ENCODE results near the gene TNS1. TPM values are rescaled to one million over a fixed set of nuclear protein-coding genes. Genes with fewer than 3 reads are reported as not detected.

Gene TNS1
- total and polyA plus RNA-seq, 10 of the 15 experiments (the other 5 are each of a cell fraction or from before 2014, with no cell fraction given) = 0.05 to 0.44 TPM; not detected in 8

GRCh38 chr2:217821536-217822147 is 181.2 kb downstream of the TNS1 start:
- Histone ChIP-seq H3K9ac (ENCODE audit: control insufficient read depth, insufficient read depth, low read length) (no peak overlapping the region), H3K79me2 (ENCODE audit: control insufficient read depth, insufficient read depth, low read length) (no peaks in the 10 kb centered on the region), H3K36me3 (ENCODE audit: control insufficient read depth in 2 of 2, insufficient read depth in 2 of 2, low read length in 1 of 2) (no peaks in the 10 kb centered on the region), H2AFZ (ENCODE audit: control insufficient read depth, low read depth, low read length) (no peak overlapping the region), H3K27me3 (replicated peaks in 1 of 2; ENCODE audit: control insufficient read depth in 2 of 2, insufficient read depth in 2 of 2, low read length in 1 of 2) (no peaks in the 10 kb centered on the region; a peak in 2 of 4 replicates), H3K4me1 (ENCODE audit: control insufficient read depth, insufficient read depth, low read length) (no peaks in the 10 kb centered on the region), H3K4me2 (ENCODE audit: control insufficient read depth, insufficient read depth) (no peak overlapping the region), H3K9me3 (replicated peaks; ENCODE audit: control insufficient read depth, insufficient read depth, low read length) (no peaks in the 10 kb centered on the region), H3K27ac (ENCODE audit: control insufficient read depth, insufficient read depth) (no peak overlapping the region), H4K20me1 (ENCODE audit: control insufficient read depth, insufficient read depth) (no peaks in the 10 kb centered on the region), H3K4me3 (no peak overlapping the region)
- ChIA-PET POLR2A (no interaction called here), SMC1A (ENCODE audit: uncharacterized antibody, unreplicated experiment) (no interaction called here), CTCF (no interaction called here), RAD21 (ENCODE audit: unreplicated experiment) (no interaction called here)
- intact Hi-C loops (cut with micrococcal nuclease; ENCODE audit: unreplicated experiment) (no loop called here), in situ Hi-C loops (cut with MboI) (no loop called here)
- no peak for ATAC-seq
- FAIRE-seq = no peak
- no TSS peak for BruUV-seq (replicated peaks)
- no peak for TF ChIP-seq RAD51 (IDR thresholded peaks at IDR 0.05)
- TF ChIP-seq SUPT20H (IDR thresholded peaks at IDR 0.05; ENCODE audit: borderline replicate concordance, control insufficient read depth, low read depth, low read length) = no peak
- no peak for TF ChIP-seq SMARCA5 (IDR thresholded peaks at IDR 0.05)
- WGBS (ENCODE audit: insufficient coverage, insufficient replicate concordance, low lambda C conversion rate, missing lambda C conversion rate) = 40% methylated on average over 10 of the region's 12 CpGs
- no peak for DNase-seq (ENCODE audit: low read depth, low spot score)

GRCh38 chr2:217820904-217821303 is 181.9 kb downstream of the TNS1 start:
- ChIA-PET POLR2A (no interaction called here), RAD21 (ENCODE audit: unreplicated experiment) (no interaction called here), CTCF (no interaction called here), SMC1A (ENCODE audit: uncharacterized antibody, unreplicated experiment) (no interaction called here)
- intact Hi-C loops (cut with micrococcal nuclease; ENCODE audit: unreplicated experiment) = no loop called here
- Histone ChIP-seq H3K9me3 (replicated peaks; ENCODE audit: control insufficient read depth, insufficient read depth, low read length) (no peaks in the 10 kb centered on the region), H3K27me3 (replicated peaks in 1 of 2; ENCODE audit: control insufficient read depth in 2 of 2, insufficient read depth in 2 of 2, low read length in 1 of 2) (no peaks in the 10 kb centered on the region; a peak in 2 of 4 replicates), H3K4me3 (no peak overlapping the region), H3K27ac (ENCODE audit: control insufficient read depth, insufficient read depth) (no peak overlapping the region), H3K36me3 (ENCODE audit: control insufficient read depth in 2 of 2, insufficient read depth in 2 of 2, low read length in 1 of 2) (no peaks in the 10 kb centered on the region), H3K9ac (ENCODE audit: control insufficient read depth, insufficient read depth, low read length) (no peak overlapping the region), H3K4me2 (ENCODE audit: control insufficient read depth, insufficient read depth) (no peak overlapping the region), H4K20me1 (ENCODE audit: control insufficient read depth, insufficient read depth) (no peaks in the 10 kb centered on the region), H2AFZ (ENCODE audit: control insufficient read depth, low read depth, low read length) (no peak overlapping the region), H3K4me1 (ENCODE audit: control insufficient read depth, insufficient read depth, low read length) (no peaks in the 10 kb centered on the region), H3K79me2 (ENCODE audit: control insufficient read depth, insufficient read depth, low read length) (no peaks in the 10 kb centered on the region)
- in situ Hi-C loops (cut with MboI) = no loop called here
- BruUV-seq (replicated peaks) = no TSS peak
- WGBS (ENCODE audit: insufficient coverage, insufficient replicate concordance, low lambda C conversion rate, missing lambda C conversion rate) = 1% methylated on average over 4 of the region's 4 CpGs
- no peak for DNase-seq (ENCODE audit: low read depth, low spot score)
- no peak for ATAC-seq
- FAIRE-seq = no peak
- no peak for TF ChIP-seq MTA2 (IDR thresholded peaks at IDR 0.05; ENCODE audit: low read depth)
- no peak for TF ChIP-seq TCF3 (IDR thresholded peaks at IDR 0.05; ENCODE audit: borderline replicate concordance, insufficient read depth, low read depth, low read length)
- no peak for TF ChIP-seq SRF (IDR thresholded peaks at IDR 0.05; ENCODE audit: low read depth in 2 of 2, low read length in 2 of 2)
- no peak for TF ChIP-seq SMAD5 (IDR thresholded peaks at IDR 0.05; ENCODE audit: low read depth)
- no peak for TF ChIP-seq REST (IDR thresholded peaks at IDR 0.05; ENCODE audit: low read depth, low read length)
- TF ChIP-seq ZBTB4 (CRISPR knock-in tag; IDR thresholded peaks at IDR 0.05) = no peak
- TF ChIP-seq RCOR1 (conservative IDR thresholded peaks at IDR 0.05; ENCODE audit: low read depth, low read length) = no peak
- TF ChIP-seq HCFC1 (IDR thresholded peaks at IDR 0.05; ENCODE audit: low read length) = no peak
- no peak for TF ChIP-seq RAD51 (IDR thresholded peaks at IDR 0.05)
- TF ChIP-seq GABPA (IDR thresholded peaks at IDR 0.05; ENCODE audit: low read depth) = no peak
